Skeletal muscle cell (primary cell): ENCODE data around the gene ZXDB.
"Not testable (repeated sequence)": the region's sequence is repeated elsewhere in the genome, so short reads cannot be mapped to it uniquely, and the experiment has no call there.

Experiments
- DNase-seq: peaks from one replicate; pipeline ENCODE4 v3.0.0-alpha.2; 2010; ENCODE audit warnings: low read depth
- H3K4me3 ChIP-seq: 2 replicates; pipeline ENCODE4 v1.5.1; 2011; ENCODE audit warnings: low read depth, mild to moderate bottlenecking, control low read depth, low read length, moderate library complexity

The ZXDB gene

DNA sequence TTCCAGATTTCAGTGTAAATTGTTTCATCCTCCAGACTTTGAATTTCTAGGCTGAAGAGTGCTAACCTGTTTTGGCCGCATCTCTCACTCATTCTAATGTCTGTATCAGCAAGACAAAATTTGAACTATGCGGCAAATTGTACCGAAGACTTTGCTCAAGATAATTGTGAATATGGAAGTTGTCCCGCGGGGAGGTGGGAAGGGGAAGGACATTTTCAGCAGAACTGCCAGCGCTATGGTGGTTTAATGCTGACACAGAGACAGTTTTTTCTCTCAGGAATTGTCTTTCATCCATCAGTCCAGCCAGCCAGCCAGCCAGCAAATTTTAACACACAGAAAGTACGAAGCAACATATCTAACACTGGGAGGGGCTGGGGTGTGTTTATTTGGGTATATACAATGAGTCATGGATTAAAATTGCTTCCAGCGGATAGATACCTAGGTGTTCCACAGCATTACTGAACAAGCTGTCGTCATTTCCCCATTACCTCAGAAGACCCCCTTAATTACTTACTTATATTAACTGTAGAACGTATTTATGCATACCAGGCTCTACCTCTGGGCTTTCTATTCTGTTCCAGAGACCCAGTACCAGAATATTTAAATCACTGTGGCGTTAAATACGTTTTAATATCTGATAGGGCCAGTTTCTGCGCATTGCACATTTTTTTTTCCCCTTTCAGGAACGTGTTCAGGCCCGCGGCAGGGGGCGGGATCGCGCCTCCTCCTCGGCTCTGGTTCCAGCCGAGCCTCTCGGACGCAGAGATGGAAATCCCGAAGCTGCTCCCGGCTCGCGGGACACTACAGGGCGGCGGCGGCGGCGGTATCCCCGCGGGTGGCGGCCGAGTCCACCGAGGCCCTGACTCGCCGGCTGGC is at the start of gene ZXDB:
TSS of gene ZXDB (plus strand) at position 728 of the 876 bp plus-strand sequence. CDS start at position 766, 38 bp downstream.
- not testable (repeated sequence) for DNase-seq
- peak within 1 kb of the TSS; percentile 47 for H3K4me3 ChIP-seq

DNA sequence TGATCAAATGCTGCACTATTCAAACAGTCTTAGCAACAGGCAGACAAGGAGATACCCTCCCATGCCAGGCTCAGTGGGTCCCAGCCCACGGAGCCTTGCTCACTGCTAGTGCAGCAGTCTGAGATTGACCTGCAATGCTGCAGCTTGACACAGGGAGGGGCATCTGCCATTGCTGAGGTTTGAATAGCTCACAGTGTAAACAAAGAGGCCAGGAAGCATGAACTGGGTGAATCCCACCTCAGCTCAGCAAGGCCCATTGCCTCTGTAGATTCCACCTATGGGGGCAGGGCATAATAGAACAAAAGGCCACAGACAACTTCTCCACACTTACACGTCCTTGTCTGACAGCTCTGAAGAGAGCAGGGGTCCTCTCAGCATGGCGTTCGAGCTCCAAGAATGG is 26.6 kb upstream of the ZXDB start:
- H3K4me3 ChIP-seq: no peak overlapping the region
- DNase-seq: no peak

DNA sequence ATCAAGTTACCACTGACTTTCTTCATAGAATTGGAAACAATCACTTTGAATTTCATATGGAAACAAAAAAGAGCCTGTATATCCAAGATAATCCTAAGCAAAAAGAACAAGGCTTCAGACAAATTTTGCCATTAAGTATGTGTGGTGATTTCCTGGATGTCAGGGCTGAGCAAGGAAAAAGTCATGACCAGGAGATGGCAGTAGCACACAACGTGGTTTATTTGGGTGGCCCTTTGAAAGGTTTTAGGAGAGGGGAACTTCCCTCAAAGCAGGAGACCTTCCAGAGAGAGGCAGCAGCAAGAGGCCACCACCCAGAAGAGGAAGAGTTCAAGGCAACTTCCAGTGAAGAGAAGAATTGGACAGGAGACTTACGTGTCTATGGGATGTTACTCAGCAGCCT is 18.1 kb upstream of the ZXDB start:
- no peak for DNase-seq
- H3K4me3 ChIP-seq: no peak overlapping the region

DNA sequence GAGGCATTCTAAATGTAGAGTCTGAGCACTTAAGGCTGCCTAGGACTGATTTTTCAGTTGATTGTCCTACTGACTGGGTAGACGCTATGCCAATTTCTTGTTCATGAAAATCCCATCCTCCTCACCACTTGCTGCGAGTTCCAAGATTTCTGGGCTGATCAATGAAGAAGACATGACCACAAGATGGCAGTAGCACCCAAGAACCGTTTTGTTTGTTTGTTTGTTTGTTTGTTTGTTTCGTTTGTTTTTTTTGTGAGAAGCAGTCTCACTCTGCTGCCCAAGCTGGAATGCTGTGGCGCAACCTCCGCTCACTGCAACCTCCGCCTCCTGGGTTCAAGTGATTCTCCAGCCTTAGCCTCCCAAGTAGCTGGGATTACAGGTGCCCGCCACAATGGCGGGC is 8.9 kb upstream of the ZXDB start:
- H3K4me3 ChIP-seq, DNase-seq: not testable (repeated sequence)

DNA sequence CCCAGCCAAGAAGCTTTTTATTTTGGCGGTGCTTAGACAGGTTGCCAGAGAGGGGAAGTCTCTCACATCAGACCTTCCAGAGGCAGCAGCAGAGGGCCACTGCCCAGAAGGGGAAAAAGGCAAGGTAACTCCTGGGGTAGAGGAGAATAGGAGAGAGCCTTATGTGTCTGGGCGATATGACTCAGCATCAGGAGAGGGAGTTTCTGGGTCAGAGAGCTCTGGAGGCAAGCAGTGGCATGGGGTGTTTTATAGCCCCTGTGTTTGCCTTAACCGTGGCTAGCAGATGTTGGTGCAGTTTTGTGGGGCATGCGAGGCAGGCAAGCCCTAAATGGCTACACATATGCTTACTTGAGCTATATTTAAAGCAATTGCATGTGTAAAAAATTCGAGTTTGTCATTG is 8.3 kb upstream of the ZXDB start:
- no peak for DNase-seq
- no peak overlapping the region for H3K4me3 ChIP-seq

DNA sequence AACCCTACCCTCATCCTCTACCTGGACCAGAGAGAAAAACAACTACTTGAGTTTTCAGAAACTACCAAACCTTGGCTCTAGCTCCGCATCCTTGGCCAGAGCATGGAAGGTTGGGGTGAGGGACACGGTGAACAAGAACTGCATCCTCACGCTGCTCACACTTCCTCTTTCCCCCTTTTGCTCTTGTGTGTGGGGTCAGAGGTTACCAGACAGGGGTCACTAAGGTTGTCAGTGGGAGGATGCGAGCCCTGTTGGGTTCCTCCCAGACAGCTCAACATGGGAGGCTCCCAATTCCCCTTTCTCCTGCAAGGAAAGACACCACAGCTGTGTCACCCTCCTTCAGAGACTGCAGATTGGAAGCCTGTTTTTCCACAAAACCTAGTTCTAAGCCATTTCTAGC is 5.5 kb upstream of the ZXDB start:
- no peak for DNase-seq
- no peak overlapping the region for H3K4me3 ChIP-seq

DNA sequence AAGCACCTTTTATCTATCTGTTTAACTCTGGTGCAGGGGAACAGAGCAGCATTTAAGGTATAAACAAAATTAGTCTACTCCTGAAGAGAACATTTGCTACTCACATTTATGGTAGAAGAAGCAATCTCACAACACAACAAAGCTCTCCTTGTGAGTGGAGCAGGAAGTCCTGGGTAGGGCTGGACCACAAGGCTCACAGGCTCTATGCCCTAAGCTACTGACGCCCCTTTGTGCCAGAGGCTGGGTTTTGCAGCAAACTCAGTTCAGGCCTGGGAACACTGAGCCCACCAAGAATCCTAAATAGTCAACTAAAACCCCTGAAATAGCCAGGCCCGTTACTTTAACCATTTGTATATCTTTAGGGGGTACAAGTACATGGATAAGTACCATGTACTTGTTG is 4.7 kb upstream of the ZXDB start:
- H3K4me3 ChIP-seq: no peak overlapping the region
- DNase-seq: no peak

DNA sequence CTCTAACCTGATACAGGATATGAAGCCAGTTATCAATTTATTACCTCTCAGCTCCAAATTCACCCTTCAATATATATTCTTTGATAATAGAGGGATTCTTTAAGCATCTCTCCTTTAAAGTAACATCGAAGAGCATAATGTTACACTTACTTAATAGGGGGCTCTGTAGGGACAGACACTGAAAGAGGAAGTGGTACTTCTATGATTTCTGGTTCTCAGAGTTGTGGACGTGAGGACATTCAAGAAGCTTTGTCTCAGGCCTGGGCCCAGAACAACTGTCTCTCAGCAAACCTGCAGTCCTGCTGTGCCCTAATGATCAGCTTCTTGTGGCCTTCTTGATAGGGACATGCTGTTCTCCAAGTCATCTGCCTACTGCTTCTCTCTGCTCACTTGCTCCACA is 4.2 kb upstream of the ZXDB start:
- H3K4me3 ChIP-seq: no peak overlapping the region
- no peak for DNase-seq

DNA sequence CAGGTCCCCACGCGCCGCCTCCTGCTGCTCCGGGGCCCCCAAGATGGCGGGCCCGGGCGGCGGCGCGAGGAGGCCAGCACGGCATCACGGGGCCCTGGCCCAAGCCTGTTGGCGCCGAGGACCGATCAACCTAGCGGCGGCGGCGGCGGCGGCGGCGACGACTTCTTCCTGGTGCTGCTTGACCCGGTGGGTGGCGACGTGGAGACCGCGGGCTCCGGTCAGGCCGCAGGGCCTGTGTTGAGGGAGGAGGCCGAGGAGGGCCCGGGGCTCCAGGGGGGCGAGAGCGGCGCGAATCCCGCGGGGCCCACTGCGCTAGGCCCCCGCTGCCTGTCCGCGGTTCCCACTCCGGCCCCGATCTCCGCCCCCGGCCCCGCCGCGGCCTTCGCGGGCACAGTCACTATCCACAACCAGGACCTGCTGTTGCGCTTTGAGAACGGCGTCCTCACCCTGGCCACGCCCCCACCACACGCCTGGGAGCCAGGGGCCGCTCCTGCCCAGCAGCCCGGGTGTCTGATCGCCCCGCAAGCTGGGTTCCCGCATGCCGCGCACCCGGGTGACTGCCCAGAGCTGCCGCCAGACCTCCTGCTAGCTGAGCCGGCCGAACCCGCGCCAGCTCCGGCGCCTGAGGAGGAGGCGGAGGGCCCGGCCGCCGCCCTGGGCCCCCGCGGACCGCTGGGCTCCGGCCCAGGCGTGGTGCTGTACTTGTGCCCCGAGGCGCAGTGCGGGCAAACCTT is 516 bp downstream of the ZXDB start:
- not testable (repeated sequence) for DNase-seq
- peak overlapping the region; percentile 47 for H3K4me3 ChIP-seq

DNA sequence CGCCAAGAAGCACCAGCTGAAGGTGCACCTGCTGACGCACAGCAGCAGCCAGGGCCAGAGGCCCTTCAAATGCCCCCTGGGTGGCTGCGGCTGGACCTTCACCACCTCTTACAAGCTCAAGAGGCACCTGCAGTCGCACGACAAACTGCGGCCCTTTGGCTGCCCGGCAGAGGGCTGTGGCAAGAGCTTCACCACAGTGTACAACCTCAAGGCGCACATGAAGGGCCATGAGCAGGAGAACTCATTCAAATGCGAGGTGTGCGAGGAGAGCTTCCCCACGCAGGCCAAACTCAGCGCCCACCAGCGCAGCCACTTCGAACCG is 1.0 kb downstream of the ZXDB start:
- H3K4me3 ChIP-seq: peak overlapping the region; percentile 47
- not testable (repeated sequence) for DNase-seq

DNA sequence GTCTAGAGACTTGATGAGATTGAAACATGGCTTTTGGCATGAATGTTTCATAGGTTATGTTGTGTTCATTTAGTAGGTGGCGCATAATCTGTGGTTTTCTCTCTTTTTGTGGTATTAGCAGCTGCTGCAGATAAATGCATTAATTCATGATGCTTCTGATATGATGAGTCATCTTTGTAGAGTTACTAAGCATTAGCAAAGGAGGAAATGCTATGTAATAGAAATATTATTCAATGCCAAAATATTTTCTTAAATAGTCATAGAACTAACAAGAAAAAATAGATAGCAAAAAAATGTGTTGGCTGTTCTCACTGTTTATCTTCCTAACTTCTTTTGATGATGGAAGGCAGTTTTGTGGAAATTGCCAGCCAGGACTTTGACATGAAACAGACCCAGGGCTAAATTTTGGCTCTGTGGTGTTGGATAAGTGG is 3.6 kb downstream of the ZXDB start:
- peak; percentile 51 for DNase-seq
- peak overlapping the region; percentile 26 for H3K4me3 ChIP-seq

DNA sequence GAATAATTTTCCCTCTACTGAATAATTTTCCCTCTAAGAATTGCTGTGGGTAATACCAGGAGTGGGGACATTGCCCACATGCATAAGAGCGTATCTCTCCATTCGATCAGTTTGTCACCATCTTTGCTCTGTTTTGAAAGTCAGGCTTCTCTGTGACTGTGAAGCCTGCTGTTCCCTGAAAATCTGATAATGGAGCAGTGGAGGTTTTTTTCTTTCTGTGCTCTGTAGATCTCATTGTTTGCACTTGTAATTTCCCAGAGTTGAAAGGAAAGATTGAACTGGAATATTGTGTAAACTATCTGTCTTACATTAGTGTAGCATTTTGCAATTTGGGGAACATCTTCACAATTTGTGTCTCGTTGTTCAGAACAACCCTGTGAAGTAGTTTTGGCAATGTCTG is 4.3 kb downstream of the ZXDB start:
- DNase-seq: no peak
- peak overlapping the region; percentile 26 for H3K4me3 ChIP-seq

DNA sequence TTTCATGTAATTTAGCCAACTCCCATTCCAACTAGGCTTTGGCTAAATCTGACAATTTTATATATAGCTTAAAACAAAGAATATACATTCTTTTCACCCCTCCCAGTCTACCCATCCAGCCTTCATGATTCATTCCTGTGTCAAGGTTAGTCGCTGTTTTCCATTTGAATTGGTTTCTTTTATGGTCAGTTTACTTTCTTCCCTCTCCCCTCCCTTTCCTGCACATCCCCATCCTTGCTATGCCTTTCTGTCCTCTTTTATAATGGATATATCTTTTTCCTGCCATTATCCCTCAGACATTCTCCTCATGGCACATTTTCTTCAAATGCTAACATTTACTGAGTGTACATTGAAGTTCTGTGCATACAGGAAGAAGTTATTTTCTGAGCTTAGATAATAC is 4.7 kb downstream of the ZXDB start:
- peak overlapping the region; percentile 11 for H3K4me3 ChIP-seq
- DNase-seq: no peak

DNA sequence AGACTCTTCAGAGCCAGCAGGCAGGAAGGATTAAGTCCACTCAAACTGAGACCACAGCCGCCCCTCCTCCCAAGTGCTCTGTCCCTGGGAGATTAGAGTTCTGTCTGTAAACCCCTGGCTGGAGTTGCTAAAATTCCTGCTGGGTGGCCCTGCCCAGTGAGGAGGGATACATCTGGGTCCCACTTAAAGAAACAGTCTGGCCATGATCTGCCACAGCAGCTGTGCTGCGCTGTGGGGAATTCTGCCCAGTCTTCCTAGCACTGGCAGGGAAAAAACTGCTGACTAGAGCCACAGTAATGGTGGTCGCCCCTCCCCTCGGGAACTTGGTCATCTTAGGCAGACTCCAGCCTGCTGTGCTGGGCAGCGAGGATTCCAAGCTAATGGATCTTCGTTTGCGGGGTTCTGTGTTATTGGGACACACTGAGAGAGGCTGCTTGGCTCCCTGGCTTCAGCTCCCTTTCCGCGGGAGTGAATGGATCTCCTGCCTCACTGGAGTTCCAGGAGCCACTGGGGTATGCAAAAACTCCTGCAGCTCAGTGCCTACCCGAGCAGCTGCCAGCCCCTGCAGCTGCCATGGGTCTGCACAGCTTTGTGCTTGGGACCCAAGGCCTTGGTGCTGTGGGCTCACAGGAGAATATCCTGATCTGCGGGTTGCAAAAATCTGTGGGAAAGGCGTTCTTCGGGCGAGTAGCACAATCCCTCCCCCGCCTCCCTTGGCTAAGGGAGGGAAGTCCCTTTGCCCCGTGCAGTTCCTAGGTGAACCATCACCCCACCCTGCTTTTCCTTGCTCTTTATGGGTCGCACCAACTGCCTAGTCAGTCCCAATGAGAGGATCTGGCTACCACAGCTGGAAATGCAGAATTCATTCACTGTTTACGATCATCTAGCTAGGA is 15.7 kb downstream of the ZXDB start:
- no peak overlapping the region for H3K4me3 ChIP-seq
- no peak for DNase-seq

DNA sequence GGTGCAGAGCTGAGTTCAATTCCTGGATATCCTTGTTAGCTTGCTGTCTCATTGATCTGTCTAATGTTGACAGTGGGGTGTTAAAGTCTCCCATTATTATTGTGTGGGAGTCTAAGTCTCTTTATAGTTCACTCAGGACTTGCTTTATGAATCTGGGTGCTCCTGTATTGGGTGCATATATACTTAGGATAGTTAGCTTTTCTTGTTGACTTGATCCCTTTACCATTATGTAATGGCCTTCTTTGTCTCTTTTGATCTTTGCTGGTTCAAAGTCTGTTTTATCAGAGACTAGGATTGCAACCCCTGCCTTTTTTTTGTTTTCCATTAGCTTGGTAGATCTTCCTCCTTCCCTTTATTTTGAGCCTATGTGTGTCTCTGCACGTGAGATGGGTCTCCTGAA is 21.5 kb downstream of the ZXDB start:
- not testable (repeated sequence) for H3K4me3 ChIP-seq, DNase-seq

DNA sequence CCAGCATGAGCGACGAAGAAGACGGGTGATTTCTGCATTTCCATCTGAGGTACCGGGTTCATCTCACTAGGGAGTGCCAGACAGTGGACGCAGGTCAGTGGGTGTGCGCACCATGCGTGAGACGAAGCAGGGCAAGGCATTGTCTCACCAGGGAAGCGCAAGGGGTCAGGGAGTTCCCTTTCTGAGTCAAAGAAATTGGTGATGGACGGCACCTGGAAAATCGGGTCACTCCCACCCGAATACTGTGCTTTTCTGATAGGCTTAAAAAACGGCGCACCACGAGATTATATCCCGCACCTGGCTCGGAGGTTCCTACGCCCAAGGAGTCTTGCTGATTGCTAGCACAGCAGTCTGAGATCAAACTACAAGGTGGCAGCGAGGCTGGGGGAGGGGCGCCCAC is 37.6 kb downstream of the ZXDB start:
- not testable (repeated sequence) for DNase-seq, H3K4me3 ChIP-seq

DNA sequence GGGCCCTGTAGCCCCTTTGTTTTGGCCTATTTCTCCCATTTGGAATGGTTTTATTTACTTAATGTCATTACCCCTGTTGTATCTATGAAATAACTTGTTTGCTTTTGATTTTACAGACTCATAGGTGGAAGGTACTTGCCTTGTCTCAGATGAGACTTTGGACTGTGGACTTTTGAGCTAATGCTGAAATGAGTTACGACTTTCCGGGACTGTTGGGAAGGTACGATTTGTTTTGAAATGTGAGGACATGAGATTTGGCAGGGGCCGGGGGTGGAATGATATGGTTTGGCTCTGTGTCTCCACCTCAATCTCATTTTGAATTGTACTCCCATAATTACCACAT is 48.8 kb downstream of the ZXDB start:
- H3K4me3 ChIP-seq: no peak overlapping the region
- DNase-seq: no peak

DNA sequence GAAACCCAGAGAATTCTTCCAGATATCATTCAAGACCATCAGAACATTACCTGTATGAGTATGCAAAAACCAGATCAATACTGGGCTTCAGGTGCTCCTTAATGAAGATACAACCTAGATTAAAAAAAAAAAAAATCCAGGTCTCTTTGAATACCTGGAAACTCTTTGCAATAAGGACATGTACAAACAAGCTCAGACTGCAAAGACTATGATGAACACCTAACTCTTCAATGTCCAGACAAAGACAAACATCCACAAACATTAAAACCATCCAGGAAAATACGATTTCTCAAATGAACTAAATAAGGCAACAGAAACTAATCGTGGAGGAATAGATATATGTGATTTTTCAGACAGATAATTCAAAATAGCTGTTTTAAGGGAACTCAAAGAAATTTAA is 49.5 kb downstream of the ZXDB start:
- DNase-seq: no peak
- H3K4me3 ChIP-seq: no peak overlapping the region

DNA sequence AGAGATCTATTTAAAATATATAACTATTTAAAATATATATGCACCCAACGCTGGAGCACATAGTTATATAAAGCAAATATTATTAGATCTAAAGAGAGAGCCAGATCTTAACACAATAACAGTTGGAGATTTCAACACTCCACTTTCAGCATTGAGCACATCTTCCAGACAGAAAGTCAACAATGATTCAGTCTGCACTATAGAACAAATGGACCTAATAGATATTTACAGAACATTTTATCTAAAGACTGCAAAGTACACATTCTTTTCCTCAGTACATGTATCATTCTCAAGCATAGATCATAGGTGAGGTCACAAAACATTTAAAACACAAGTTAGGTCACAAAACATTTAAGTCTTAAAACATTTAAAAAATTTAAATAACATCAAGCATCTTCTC is 51.9 kb downstream of the ZXDB start:
- H3K4me3 ChIP-seq: no peak overlapping the region
- DNase-seq: no peak

DNA sequence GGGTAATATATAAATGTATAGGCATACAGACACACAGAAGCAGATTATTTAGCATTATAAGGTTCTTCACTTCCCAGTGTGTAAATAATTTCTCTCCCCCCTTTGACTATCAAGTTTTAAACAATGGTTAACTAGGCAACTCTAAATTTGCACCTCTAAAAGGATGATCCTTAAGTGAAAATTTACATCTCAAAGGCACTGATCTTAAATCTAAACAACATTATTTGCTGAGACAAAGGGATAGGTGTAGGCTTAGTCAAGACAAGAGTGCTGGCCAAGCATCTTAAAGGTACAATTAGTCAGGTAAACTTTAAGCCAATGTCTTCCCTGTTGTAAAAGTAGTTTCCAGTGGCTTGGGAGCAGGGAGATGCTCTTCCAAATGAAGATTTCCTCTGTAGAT is 55.2 kb downstream of the ZXDB start:
- DNase-seq: no peak
- no peak overlapping the region for H3K4me3 ChIP-seq
